ENCODE measurements around the gene FOXP4.

FOXP4 gene

GRCh38 chr6:41638935-41639808 is 93.0 kb downstream of the FOXP4 start:
- no peak for TF ChIP-seq CTCF (IDR thresholded peaks at IDR 0.05; ENCODE audit: extremely low read depth, missing control alignments)
- DNase-seq (ENCODE audit: low spot score), result no peak

- DNase-seq (ENCODE audit: low spot score), result no peak
- TF ChIP-seq CTCF (IDR thresholded peaks at IDR 0.05; ENCODE audit: extremely low read depth, missing control alignments), result no peak
Measured at GRCh38 chr6:41639809-41640371, 93.7 kb downstream of the FOXP4 start.

GRCh38 chr6:41640426-41640825 is 94.2 kb downstream of the FOXP4 start:
- no peak for DNase-seq (ENCODE audit: low spot score)

GRCh38 chr6:41641352-41641925 is 95.3 kb downstream of the FOXP4 start:
- DNase-seq (ENCODE audit: low spot score), result no peak
- no peak for TF ChIP-seq CTCF (IDR thresholded peaks at IDR 0.05; ENCODE audit: extremely low read depth, missing control alignments)

More at GRCh38 chr6:41640426-41640825, 94.2 kb downstream of the FOXP4 start:
- TF ChIP-seq CTCF (IDR thresholded peaks at IDR 0.05; ENCODE audit: extremely low read depth, missing control alignments), result no peak

GRCh38 chr6:41642090-41642959 is 96.1 kb downstream of the FOXP4 start:
- TF ChIP-seq CTCF (IDR thresholded peaks at IDR 0.05; ENCODE audit: extremely low read depth, missing control alignments), result no peak
- no peak for DNase-seq (ENCODE audit: low spot score)

GRCh38 chr6:41642960-41643898 is 97.0 kb downstream of the FOXP4 start:
- no peak for DNase-seq (ENCODE audit: low spot score)
- no peak for TF ChIP-seq CTCF (IDR thresholded peaks at IDR 0.05; ENCODE audit: extremely low read depth, missing control alignments)

All from GM20000 (cell line).